CD4-positive, alpha-beta T cell (primary cell): Measurements from ENCODE around the gene LGALS3BP. TPM values are rescaled to one million over a fixed set of nuclear protein-coding genes. Genes with fewer than 3 reads are reported as not detected.

Source experiments
- ATAC-seq: fragments of 200-7000 bp; cut with Tn5 transposase; one replicate; pipeline ENCODE4 v1.10.0; 2022; ENCODE audit warnings: mild to moderate bottlenecking; ENCODE audit not compliant: poor library complexity
- CTCF ChIA-PET: fragments of 350-600 bp; sonication (Branson Sonifier 250); formaldehyde crosslinking; loops from one replicate; lab custom pipeline; 2021; ENCODE audit warnings: antibody characterized with exemption, inconsistent platforms; lab: Charles Lee
- POLR2A ChIA-PET: fragments of 350-600 bp; sonication (Branson Sonifier 250); formaldehyde crosslinking; loops from one replicate; lab custom pipeline; 2021; ENCODE audit warnings: antibody characterized with exemption, inconsistent platforms; lab: Charles Lee
- DNase-seq, 14 experiments: peaks; one replicate each; pipeline ENCODE4 v3.0.0-alpha.2; 2013 to 2020; ENCODE audit warnings: mixed read lengths in 2 of 14
- H3K27ac ChIP-seq, 2 donors: one replicate each; pipeline versions ENCODE4 v1.5.1 to v1.7.0; 2013; ENCODE audit warnings: low read length in 2 of 2, low read depth in 1 of 2, mild to moderate bottlenecking in 1 of 2
- H3K27me3 ChIP-seq, 2 experiments: 1 replicate in 1 of 2; 2 replicates in 1 of 2; pipeline versions ENCODE4 v1.6.1 to v1.7.0; 2013; ENCODE audit warnings: low read length in 2 of 2, control low read depth in 1 of 2, mild to moderate bottlenecking in 1 of 2, moderate library complexity in 1 of 2; ENCODE audit not compliant: insufficient read depth in 2 of 2, control insufficient read depth in 1 of 2
- H3K36me3 ChIP-seq: one replicate; pipeline ENCODE4 v1.6.1; 2013; ENCODE audit warnings: low read length, control low read depth; ENCODE audit not compliant: insufficient read depth
- H3K4me1 ChIP-seq: one replicate; pipeline ENCODE4 v1.6.1; 2013; ENCODE audit warnings: low read length, control low read depth; ENCODE audit not compliant: insufficient read depth
- H3K4me3 ChIP-seq: one replicate; pipeline ENCODE4 v1.5.1; 2013; ENCODE audit warnings: mild to moderate bottlenecking, low read length, moderate library complexity
- H3K9me3 ChIP-seq, 2 experiments: 1 replicate in 1 of 2; 2 replicates in 1 of 2; pipeline versions ENCODE4 v1.6.1 to v1.7.0; 2013; ENCODE audit warnings: low read length in 2 of 2, mild to moderate bottlenecking in 2 of 2, control low read depth in 1 of 2, moderate library complexity in 1 of 2; ENCODE audit not compliant: control insufficient read depth in 1 of 2, insufficient read depth in 1 of 2
- H3K27ac Mint-ChIP-seq: one replicate; pipeline ENCODE4 v1.8.0; 2020; ENCODE audit warnings: mixed read lengths
- H3K27me3 Mint-ChIP-seq: one replicate; pipeline ENCODE4 v1.8.0; 2021; ENCODE audit warnings: mixed read lengths
- H3K36me3 Mint-ChIP-seq: one replicate; pipeline ENCODE4 v1.8.0; 2021; ENCODE audit warnings: low read depth, mixed read lengths
- H3K4me1 Mint-ChIP-seq: one replicate; pipeline ENCODE4 v1.8.0; 2021; ENCODE audit warnings: low read depth, mixed read lengths
- H3K4me3 Mint-ChIP-seq: one replicate; pipeline ENCODE4 v1.8.0; 2020; ENCODE audit warnings: mild to moderate bottlenecking, mixed read lengths
- H3K9me3 Mint-ChIP-seq: one replicate; pipeline ENCODE4 v1.8.0; 2020; ENCODE audit warnings: mixed read lengths
- intact Hi-C, 2 experiments: fragments of 100-400 bp; cut with DNase I in 1 of 2; cut with micrococcal nuclease in 1 of 2; formaldehyde crosslinking; loops; one replicate each; pipeline versions ENCODE4 v1.15.1 to v1.9.0; 2023 to 2025; cut with DNase I, micrococcal nuclease
- total RNA-seq, 174 experiments: library from RNA in 2 of 174; stranded (reverse) in 2 of 174; gene quantifications; one replicate each; pipeline ENCODE4 v1.2.3 and lab custom pipeline; 2021 to 2026
- TF ChIP-seq, protein P1 (sequence below): fragments of 200-600 bp; IDR thresholded peaks from one replicate; pipeline ENCODE4 v1.8.0; 2022; ENCODE audit warnings: antibody characterized with exemption, mild to moderate bottlenecking

Gene LGALS3BP
- total RNA-seq, 2 experiments from 2014 or later = 38.8 to 41.0 TPM

DNA sequence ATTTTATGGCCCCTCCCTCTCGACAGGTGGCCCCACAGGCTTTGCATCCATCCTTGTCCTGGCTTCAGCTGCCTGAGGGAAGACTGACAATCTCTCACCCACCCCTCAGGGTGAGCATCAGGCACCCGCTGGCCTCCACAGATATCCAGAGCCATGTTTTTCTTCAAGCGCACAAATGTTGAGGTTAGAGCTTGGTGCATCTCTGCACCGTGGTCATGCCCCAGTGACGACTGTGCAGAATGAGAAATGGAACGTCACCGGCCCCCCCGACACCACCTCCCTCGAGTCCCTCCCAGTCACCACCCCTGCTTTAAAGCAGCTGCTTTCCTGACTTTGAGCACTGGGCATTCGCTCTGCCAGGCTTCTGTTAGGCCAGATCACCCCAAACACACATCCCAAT, 34.8 kb downstream of the LGALS3BP start:
- H3K9me3 Mint-ChIP-seq = peaks cover 1% of the 10 kb centered on the region
- no peaks in the 10 kb centered on the region for H3K4me1 Mint-ChIP-seq
- intact Hi-C loops = no loop called here
- ChIA-PET CTCF (no interaction called here), POLR2A (no interaction called here)
- no peaks in the 10 kb centered on the region for H3K4me1 ChIP-seq
- H3K27me3 Mint-ChIP-seq = peaks cover 8% of the 10 kb centered on the region
- no peak for DNase-seq
- peaks cover 0 to 10% of the 10 kb centered on the region in 2 experiments for H3K9me3 ChIP-seq
- H3K27me3 ChIP-seq = no peaks in the 10 kb centered on the region
- H3K36me3 ChIP-seq = no peaks in the 10 kb centered on the region
- no peak for ATAC-seq
- H3K36me3 Mint-ChIP-seq = no peaks in the 10 kb centered on the region
- TF ChIP-seq, protein P1, sequence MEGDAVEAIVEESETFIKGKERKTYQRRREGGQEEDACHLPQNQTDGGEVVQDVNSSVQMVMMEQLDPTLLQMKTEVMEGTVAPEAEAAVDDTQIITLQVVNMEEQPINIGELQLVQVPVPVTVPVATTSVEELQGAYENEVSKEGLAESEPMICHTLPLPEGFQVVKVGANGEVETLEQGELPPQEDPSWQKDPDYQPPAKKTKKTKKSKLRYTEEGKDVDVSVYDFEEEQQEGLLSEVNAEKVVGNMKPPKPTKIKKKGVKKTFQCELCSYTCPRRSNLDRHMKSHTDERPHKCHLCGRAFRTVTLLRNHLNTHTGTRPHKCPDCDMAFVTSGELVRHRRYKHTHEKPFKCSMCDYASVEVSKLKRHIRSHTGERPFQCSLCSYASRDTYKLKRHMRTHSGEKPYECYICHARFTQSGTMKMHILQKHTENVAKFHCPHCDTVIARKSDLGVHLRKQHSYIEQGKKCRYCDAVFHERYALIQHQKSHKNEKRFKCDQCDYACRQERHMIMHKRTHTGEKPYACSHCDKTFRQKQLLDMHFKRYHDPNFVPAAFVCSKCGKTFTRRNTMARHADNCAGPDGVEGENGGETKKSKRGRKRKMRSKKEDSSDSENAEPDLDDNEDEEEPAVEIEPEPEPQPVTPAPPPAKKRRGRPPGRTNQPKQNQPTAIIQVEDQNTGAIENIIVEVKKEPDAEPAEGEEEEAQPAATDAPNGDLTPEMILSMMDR = no peak
- H3K27ac Mint-ChIP-seq = no peak overlapping the region
- H3K4me3 ChIP-seq = no peak overlapping the region
- H3K4me3 Mint-ChIP-seq = no peak overlapping the region
- H3K27ac ChIP-seq = no peak overlapping the region

DNA sequence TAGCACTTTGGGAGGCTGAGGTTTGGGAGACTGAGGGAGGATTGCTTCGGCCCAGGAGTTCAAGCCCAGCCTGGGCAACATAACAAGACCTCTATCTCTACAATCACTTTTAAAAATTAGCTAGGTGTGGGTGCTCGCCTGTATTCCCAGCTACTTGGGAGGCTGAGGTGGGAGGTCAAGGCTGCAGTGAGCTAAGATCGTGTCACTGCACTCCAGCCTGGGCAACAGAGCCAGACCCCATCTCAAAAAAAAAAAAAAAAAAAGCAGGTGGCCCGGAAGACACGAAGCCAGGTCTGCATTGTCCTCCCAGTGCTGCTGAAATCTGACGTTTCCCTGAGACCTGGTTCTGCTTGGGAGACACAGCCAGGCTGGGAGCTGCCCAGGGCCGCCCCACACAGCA, 35.7 kb downstream of the LGALS3BP start:
- POLR2A ChIA-PET = no interaction called here

DNA sequence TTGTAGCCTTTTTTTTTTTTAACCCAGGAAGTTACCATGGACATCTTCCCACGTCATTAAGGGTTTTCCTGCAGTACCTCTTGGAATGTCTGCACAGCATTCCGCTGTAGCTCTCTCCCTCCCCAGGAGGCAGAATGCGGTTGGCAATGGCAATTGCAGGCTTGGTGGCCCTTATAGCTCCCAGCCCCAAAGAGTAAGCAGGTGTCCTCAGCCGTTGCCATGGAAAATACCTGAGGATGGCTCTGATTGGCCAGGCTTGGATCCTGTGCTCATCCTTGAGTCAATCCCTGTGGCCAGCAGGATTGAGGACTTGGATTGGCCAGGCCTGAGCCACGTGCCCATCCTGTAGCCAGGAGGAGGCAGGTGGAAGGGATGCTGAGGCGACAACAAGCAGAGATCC, 39.0 kb downstream of the LGALS3BP start:
- Mint-ChIP-seq H3K27me3 (peaks cover 8% of the 10 kb centered on the region), H3K4me1 (no peaks in the 10 kb centered on the region), H3K36me3 (no peaks in the 10 kb centered on the region), H3K4me3 (no peak overlapping the region), H3K27ac (no peak overlapping the region), H3K9me3 (no peaks in the 10 kb centered on the region)
- Histone ChIP-seq H3K27ac (no peak overlapping the region), H3K9me3 (no peaks in the 10 kb centered on the region), H3K27me3 (no peaks in the 10 kb centered on the region), H3K36me3 (no peaks in the 10 kb centered on the region), H3K4me3 (no peak overlapping the region), H3K4me1 (no peaks in the 10 kb centered on the region)
- DNase-seq (no peak), ATAC-seq (no peak)
- TF ChIP-seq, protein P1 = no peak
- CTCF ChIA-PET = interaction anchor here (1.2 kb wide), 1 partner anchor 9 kb away, joined by 4 read pairs; no protein-coding TSS in a partner anchor
- intact Hi-C loops = no loop called here
- POLR2A ChIA-PET = no interaction called here

More for the DNA sequence above, 35.7 kb downstream of the LGALS3BP start:
- Mint-ChIP-seq H3K4me1 (no peaks in the 10 kb centered on the region), H3K9me3 (no peaks in the 10 kb centered on the region), H3K36me3 (no peaks in the 10 kb centered on the region), H3K27me3 (peaks cover 8% of the 10 kb centered on the region), H3K27ac (no peak overlapping the region), H3K4me3 (no peak overlapping the region)
- Histone ChIP-seq H3K36me3 (no peaks in the 10 kb centered on the region), H3K27me3 (no peaks in the 10 kb centered on the region), H3K27ac (no peak overlapping the region), H3K9me3 (peaks cover 0 to 4% of the 10 kb centered on the region in 2 experiments), H3K4me1 (no peaks in the 10 kb centered on the region), H3K4me3 (no peak overlapping the region)
- CTCF ChIA-PET = no interaction called here
- intact Hi-C loops = no loop called here
- TF ChIP-seq, protein P1 = no peak
- no peak for ATAC-seq
- no peak for DNase-seq
